Memory B cell (primary cell): ENCODE data around the gene THAP7.
"Not testable (repeated sequence)": the region's sequence is repeated elsewhere in the genome, so short reads cannot be mapped to it uniquely, and the experiment has no call there.

Source experiments
- ATAC-seq: fragments of 150-1000 bp; cut with Tn5 transposase; 2 replicates; pipeline ENCODE4 v1.10.0; 2021; ENCODE audit warnings: low read depth, mild to moderate bottlenecking, moderate library complexity
- DNase-seq, 2 donors: peaks; one replicate each; pipeline ENCODE4 v3.0.0; 2022; ENCODE audit warnings: low spot score in 2 of 2
- H3K27ac Mint-ChIP-seq: one replicate; pipeline ENCODE4 v1.8.0; 2022; ENCODE audit warnings: mild to moderate bottlenecking, moderate library complexity, mixed read lengths
- H3K27me3 Mint-ChIP-seq: one replicate; pipeline ENCODE4 v1.8.0; 2022; ENCODE audit warnings: mixed read lengths
- H3K36me3 Mint-ChIP-seq: one replicate; pipeline ENCODE4 v1.8.0; 2022; ENCODE audit warnings: mild to moderate bottlenecking, mixed read lengths
- H3K4me1 Mint-ChIP-seq: one replicate; pipeline ENCODE4 v1.8.0; 2022; ENCODE audit warnings: mixed read lengths
- H3K4me3 Mint-ChIP-seq: one replicate; pipeline ENCODE4 v1.8.0; 2022; ENCODE audit warnings: mild to moderate bottlenecking, moderate library complexity, mixed read lengths
- H3K9me3 Mint-ChIP-seq: one replicate; pipeline ENCODE4 v1.8.0; 2022; ENCODE audit warnings: mixed read lengths

Gene THAP7, protein sequence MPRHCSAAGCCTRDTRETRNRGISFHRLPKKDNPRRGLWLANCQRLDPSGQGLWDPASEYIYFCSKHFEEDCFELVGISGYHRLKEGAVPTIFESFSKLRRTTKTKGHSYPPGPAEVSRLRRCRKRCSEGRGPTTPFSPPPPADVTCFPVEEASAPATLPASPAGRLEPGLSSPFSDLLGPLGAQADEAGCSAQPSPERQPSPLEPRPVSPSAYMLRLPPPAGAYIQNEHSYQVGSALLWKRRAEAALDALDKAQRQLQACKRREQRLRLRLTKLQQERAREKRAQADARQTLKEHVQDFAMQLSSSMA

DNA sequence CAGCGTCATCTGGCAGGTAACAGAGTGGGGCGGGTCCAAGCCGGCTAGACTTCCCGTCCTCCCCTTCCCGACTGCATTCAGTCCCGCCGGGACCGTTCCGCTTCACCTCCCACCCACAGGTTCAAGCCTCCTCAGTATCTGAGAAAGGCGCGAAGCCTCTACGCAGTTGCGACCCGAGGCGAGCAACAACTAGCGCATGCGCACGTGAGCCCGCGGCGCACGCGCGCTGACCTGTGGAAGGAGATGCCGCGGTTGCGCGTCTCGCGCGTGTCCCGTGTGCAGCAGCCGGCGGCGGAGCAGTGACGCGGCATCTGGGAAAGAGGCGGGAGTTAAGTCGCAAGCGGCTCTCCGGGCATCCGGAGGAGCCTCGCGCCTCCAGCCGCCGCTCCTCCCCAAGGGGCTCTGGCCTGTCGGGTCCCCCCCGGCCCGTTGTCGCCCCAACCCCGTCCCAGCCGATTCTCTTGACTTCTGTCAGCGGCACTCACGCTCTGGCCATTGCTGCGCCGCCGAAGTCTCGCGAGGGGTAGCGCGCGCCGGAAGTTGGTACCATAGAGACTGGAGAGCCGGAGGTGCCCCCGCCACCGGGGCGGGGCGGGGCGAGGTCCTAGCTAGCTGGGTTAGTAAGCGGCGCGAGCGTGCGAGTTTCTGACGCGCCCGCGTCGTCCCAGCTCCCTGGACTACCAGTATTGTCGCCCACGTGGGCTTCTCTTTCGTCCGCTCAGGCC is at the start of gene THAP7:
THAP7 (minus strand) TSS at position 518 of the 725 bp plus-strand sequence; CDS start at position 311, 207 bp downstream.
- ATAC-seq = peak; percentile 89

DNA sequence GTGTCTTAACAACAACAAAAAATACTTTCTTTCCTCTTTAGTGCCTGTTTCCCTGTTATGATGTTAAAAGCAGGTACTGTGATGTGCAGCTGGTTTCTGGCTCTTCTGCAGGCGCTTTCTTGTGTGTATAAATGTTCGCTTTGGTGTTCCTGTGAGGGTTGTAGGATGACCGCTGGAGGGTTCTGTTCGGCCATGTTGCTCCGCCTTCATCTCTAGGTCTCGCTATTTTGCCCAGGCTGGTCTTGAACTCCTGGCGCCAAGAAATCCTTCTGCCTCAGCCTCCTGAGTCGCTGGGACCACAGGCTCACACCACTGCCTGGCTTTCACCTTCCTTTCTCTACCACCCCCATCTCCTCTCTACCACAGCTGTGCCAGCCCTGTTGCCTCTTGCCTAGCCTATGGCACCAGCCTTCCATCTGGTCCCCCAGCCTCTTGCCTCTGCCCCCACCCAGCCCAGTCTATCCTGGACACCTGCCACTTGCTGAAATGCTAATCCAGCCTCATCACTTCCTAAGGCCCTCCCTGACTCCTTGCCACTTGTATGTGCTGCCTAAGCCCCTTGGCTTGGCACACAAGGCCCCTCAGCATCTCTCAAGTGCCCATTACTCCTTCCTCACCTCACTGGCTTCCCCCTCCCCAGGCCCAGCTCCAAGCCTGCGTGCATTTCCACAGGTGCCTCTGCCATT is 49.4 kb upstream of the THAP7 start:
- no peak overlapping the region for H3K4me3 Mint-ChIP-seq
- no peaks in the 10 kb centered on the region for H3K36me3 Mint-ChIP-seq
- H3K27me3 Mint-ChIP-seq = peaks cover 21% of the 10 kb centered on the region
- no peaks in the 10 kb centered on the region for H3K9me3 Mint-ChIP-seq
- ATAC-seq (no peak), DNase-seq (no peak)
- H3K27ac Mint-ChIP-seq = no peak overlapping the region
- H3K4me1 Mint-ChIP-seq = peaks cover 9% of the 10 kb centered on the region

More for the DNA sequence above, at the start of gene THAP7:
- H3K27ac Mint-ChIP-seq = peak within 1 kb of the TSS; percentile 98
- DNase-seq = peak; percentile 95 to 96
- no peaks in the 10 kb centered on the region for H3K27me3 Mint-ChIP-seq
- H3K9me3 Mint-ChIP-seq = no peaks in the 10 kb centered on the region
- H3K4me3 Mint-ChIP-seq = peak within 1 kb of the TSS; percentile 86
- peaks cover 13% of the 10 kb centered on the region for H3K4me1 Mint-ChIP-seq
- H3K36me3 Mint-ChIP-seq = peaks cover 2% of the 10 kb centered on the region

DNA sequence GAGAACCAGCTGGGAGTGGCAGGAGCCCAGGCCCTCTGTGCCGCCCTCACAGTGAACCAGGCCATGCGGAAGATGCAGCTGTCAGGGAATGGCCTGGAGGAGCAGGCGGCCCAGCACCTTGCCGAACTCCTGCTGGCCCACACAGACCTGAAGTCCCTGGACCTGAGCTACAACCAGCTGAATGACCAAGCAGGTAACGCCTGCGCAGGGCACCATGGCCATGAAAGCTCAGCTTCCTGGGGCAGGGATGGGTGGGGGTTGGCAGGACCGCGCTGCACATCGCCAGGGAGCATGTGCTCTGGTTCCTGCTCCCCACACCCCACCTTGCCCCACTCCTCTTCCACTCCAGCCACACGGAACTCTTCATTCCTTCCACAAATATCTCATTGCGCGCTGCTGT is 47.0 kb upstream of the THAP7 start:
- H3K4me1 Mint-ChIP-seq = peaks cover 14% of the 10 kb centered on the region
- not testable (repeated sequence) for H3K4me3 Mint-ChIP-seq, H3K9me3 Mint-ChIP-seq, DNase-seq, H3K27ac Mint-ChIP-seq, H3K36me3 Mint-ChIP-seq, ATAC-seq
- peaks cover 12% of the 10 kb centered on the region for H3K27me3 Mint-ChIP-seq

DNA sequence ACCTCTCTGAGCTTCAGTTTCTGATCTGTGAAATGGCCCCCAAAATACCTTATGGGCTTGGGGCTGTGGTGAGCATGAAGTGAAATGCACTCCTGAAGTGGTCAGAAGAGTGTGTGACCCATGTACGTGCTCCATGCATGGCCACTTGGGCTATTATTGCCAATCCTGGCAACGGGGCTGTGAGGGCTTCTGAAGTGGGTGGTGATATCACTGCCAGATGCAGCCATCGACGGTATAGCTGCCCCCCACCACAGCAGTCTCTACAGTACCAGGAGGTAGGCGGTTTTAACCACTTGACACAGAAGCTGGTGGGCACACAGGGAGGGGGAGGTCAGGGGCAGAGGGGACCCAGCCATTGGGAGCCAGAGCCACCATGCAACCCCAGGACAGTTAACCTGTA is 46.5 kb upstream of the THAP7 start:
- peaks cover 11% of the 10 kb centered on the region for H3K27me3 Mint-ChIP-seq
- H3K36me3 Mint-ChIP-seq, H3K27ac Mint-ChIP-seq, DNase-seq, H3K4me3 Mint-ChIP-seq, ATAC-seq, H3K9me3 Mint-ChIP-seq: not testable (repeated sequence)
- peaks cover 18% of the 10 kb centered on the region for H3K4me1 Mint-ChIP-seq

DNA sequence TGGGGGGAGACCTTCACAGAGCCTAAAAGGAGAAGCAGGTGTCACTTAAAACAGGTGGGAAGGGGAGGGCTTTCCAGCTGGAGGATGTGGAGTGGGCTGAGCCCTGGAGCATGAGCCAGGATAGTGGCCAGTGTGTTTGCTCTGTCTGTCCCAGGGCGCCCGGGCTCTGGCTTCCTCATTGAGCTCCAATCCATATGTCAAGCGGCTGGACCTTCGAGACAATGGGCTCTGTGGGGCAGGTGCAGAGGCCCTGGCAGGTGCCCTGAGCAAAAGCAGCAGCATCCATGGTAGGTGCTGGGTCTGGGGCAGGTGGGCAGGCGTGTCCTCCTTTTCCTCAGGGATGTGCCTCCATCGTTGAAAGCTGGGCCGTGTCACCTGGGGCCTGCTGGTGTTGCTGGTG is 45.8 kb upstream of the THAP7 start:
- H3K27me3 Mint-ChIP-seq = peaks cover 14% of the 10 kb centered on the region
- ATAC-seq (no peak), DNase-seq (no peak)
- no peaks in the 10 kb centered on the region for H3K36me3 Mint-ChIP-seq
- H3K9me3 Mint-ChIP-seq = no peaks in the 10 kb centered on the region
- peaks cover 24% of the 10 kb centered on the region for H3K4me1 Mint-ChIP-seq
- no peak overlapping the region for H3K27ac Mint-ChIP-seq
- H3K4me3 Mint-ChIP-seq = no peak overlapping the region

DNA sequence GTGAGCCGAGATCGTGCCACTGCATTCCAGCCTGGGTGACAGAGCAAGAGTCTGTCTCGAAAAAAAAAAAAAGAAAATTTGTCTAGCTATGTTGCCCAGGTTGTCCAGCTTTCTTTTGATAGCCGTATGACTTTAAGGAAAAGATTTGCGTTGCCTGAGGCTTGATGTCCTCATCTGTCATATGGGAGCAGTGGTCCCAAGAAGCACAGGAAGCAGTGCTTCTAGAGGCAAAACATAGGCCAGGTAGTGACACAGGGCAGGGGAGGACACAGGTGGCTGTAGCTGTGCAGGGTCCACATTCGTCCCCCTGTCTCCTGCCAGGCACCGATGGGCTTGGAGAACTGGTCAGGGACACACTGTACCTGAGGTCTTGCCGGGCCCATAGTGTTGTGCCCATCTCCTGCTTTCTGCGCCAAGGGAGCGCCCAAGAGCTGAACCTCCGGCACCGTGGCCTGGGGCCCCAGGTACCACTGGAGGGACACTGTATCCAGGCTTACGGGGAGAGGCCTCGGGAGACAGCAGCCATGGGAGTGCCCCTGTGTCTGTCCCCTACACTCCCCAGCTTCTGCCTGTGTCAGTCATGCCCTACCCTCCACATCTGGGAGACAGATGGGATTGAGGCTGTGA is 45.2 kb upstream of the THAP7 start:
- ATAC-seq (no peak), DNase-seq (no peak)
- peaks cover 14% of the 10 kb centered on the region for H3K27me3 Mint-ChIP-seq
- H3K27ac Mint-ChIP-seq = peak overlapping the region; percentile 91
- H3K4me3 Mint-ChIP-seq = no peak overlapping the region
- no peaks in the 10 kb centered on the region for H3K36me3 Mint-ChIP-seq
- H3K9me3 Mint-ChIP-seq = no peaks in the 10 kb centered on the region
- peaks cover 24% of the 10 kb centered on the region for H3K4me1 Mint-ChIP-seq

DNA sequence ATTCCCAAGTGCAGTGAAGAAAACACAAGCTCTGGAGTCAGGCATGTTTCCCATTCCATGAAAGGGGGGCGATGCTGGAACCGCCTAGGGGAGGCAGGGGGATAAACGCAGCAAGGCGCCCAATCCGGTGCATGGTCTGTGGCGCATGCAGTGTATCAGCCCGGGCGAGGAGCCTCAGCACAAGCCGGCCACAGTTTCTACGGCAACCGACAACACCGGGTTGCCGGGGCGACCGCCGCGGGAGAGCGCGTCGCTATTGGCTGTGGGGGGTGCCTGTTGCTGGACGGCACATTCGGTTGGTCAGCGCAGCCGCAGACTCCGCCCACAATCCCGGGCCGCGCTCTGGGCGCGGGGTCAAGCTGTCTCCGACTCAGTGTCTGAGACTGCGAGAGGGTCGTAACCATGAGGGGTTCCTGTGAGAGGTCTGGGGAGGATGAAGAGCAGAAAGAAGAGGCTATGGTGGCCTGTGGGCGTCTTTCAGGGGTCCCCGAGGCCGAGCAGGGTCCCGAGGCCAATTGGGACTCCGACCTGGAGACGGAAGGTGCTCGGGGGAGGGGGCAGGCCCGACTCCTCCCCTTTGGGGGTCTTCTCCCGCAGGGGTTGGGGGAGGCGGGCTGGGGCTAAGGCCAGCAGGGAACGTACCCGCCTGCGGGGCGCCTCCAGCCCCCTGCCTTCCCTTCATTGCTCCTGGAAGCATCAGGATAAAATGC is 43.8 kb upstream of the THAP7 start, which contains the start of gene LRRC74B:
LRRC74B (plus strand) TSS at position 362 of the 710 bp plus-strand sequence; CDS start at position 403, 41 bp downstream.
- Mint-ChIP-seq H3K27me3 (peaks cover 13% of the 10 kb centered on the region), H3K4me1 (peaks cover 21% of the 10 kb centered on the region), H3K9me3 (no peaks in the 10 kb centered on the region), H3K36me3 (no peaks in the 10 kb centered on the region), H3K4me3 (peak within 1 kb of the TSS; percentile 77), H3K27ac (peak within 1 kb of the TSS; percentile 91)
- peak; percentile 68 to 71 for DNase-seq
- peak; percentile 97 for ATAC-seq

DNA sequence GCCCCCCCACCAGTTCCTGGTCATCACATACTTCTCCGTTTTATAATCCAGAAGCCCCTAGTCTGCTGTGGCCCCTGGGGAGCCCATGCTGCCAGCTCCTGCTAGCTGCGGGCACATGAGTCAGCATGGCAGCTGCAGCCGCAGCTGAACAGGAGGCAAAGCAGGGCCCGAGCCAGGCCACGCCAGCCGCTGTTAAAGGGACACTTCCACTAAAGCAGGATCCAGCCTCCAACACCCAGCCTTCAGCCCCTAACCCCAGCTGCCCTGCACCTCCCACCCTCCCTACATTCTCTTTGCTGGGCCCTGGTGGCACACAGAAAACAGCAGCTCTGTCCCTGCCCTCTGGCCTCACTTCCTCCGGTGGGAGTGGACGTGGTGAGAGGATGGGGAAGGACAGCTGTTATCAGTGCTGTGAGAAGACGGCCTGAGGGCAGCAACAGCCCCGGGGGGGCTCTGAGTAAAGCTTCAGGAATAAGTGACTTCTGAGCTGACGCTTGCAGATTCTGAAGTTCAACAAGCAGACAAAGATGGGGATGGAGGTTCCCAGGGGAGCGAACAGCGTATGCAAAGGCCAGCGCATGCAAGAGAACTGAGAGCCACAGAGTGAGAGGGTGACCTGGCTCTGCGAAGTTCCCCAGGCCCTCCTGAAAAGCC is 43.1 kb upstream of the THAP7 start:
- peaks cover 21% of the 10 kb centered on the region for H3K4me1 Mint-ChIP-seq
- no peak for DNase-seq
- H3K36me3 Mint-ChIP-seq = no peaks in the 10 kb centered on the region
- H3K4me3 Mint-ChIP-seq = peak overlapping the region; percentile 77
- peaks cover 13% of the 10 kb centered on the region for H3K27me3 Mint-ChIP-seq
- peak; percentile 38 for ATAC-seq
- peak overlapping the region; percentile 91 for H3K27ac Mint-ChIP-seq
- no peaks in the 10 kb centered on the region for H3K9me3 Mint-ChIP-seq

DNA sequence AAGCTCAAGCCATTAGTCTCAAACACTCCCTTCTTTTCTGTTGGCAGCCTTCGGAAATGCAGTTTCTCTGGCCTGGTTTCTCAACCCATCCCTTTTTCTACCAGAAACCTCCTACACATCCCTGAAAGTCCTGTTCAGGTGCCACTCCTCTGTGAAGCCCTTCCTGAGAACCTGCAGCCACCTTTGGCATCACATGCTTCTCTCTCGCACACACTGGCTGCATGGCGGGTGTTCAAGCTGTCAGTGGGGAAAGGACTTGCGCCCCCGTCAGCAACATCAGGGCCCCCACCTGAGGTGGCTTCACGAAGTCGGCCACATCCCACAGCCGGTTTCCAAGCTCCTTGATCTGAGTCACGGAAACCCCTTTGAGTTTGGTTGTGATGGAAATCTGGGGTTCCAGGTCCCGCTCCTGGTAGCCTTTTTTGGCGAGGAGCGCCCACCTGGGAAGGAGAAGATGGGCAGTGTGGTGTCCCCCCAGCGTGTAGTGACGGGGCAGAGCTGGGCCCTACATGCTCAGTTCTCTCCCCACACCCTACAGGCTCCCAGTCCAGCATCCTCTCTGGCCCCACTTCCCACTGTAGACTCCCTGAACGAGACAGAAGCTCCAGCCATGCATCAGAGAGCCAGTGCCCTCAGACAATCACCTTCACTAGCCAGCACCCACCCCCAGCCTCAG is 42.1 kb upstream of the THAP7 start:
- Mint-ChIP-seq H3K4me3 (no peak overlapping the region), H3K4me1 (peaks cover 21% of the 10 kb centered on the region), H3K27me3 (peaks cover 16% of the 10 kb centered on the region), H3K27ac (peak overlapping the region; percentile 91), H3K36me3 (no peaks in the 10 kb centered on the region), H3K9me3 (no peaks in the 10 kb centered on the region)
- no peak for DNase-seq
- ATAC-seq = no peak

DNA sequence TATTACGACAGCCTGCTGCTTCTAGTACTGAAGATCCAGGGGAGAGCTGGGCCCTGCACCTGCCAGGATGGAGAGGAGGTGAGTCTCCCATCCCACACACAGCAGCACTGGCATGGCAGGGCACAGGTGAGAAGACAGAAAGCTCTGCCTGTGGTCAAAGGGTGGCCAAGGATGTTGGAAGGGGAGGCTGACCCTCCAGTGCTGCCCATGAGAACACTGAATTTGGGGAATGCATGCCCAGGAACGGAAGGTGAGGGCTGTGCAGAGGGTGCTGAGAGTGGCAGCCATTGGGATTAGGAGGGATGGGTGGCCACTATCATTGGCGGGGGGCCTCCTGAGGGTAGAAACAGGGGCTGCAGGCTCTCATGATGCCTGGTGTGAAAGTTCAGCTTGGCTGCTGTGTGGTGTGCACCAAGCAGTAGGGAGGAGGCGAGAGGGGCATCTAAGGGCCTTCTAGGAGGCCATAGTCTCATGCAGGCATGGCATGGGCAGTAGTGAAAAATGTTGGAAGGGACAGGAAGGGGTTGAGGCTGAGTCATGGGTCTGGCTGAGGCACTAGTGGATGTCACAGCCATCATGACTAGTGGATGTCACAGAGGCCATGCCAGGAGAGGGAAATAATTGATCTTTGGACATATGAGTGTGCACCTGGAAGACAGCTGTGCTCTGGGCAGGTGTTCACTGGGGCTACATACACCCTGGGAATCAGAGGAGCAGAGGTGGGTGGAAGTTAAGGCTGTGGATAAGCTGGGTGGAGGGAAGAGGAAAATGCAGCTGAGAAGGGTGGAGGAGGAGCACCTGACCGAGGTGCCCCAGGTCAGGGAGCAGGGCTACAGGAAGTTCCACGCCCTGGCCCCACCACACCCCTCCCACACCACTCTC is 41.3 kb upstream of the THAP7 start:
- DNase-seq = no peak
- ATAC-seq = no peak
- Mint-ChIP-seq H3K36me3 (no peaks in the 10 kb centered on the region), H3K4me3 (no peak overlapping the region), H3K4me1 (peaks cover 21% of the 10 kb centered on the region), H3K27ac (peak overlapping the region; percentile 12), H3K27me3 (peaks cover 16% of the 10 kb centered on the region), H3K9me3 (no peaks in the 10 kb centered on the region)

DNA sequence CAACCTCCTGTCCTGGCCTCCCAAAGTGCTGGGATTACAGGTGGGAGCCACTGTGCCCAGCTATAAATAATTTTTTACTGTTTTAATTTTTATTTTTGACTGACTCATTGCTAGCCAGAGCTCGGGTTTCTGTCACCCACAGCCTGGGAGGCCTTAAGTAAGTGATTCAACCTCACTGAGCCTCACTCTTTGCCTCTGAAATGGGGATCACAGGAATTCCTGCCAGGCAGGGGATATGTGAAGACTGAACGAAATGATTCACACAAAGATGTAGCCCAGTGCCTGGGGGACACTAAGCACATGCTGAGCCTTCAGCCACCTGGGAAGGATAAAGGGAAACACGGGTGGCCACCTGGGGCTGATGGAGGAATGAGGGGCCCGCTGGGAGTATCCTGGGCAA is 40.0 kb upstream of the THAP7 start:
- no peak for ATAC-seq
- H3K4me1 Mint-ChIP-seq = peaks cover 21% of the 10 kb centered on the region

DNA sequence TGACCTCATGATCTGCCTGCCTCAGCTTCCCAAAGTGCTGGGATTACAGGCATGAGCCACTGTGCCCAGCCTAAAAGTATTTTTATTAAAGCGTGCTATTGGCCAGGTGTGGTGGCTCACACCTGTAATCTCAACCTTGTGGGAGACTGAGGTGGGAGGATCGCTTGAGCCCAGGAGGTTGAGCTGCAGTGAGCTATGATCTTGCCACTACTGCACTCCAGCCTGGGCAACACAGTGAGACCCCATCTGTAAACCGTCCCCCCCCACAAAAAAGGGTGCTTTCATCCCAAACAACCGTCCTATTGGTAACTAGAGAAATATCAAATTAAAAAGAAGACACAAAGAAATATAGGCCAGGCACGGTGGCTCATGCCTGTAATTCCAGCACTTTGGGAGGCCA is 37.2 kb upstream of the THAP7 start:
- H3K27me3 Mint-ChIP-seq = peaks cover 14% of the 10 kb centered on the region
- DNase-seq, H3K9me3 Mint-ChIP-seq, H3K4me3 Mint-ChIP-seq, H3K36me3 Mint-ChIP-seq, ATAC-seq, H3K4me1 Mint-ChIP-seq, H3K27ac Mint-ChIP-seq: not testable (repeated sequence)

More for the DNA sequence above, 40.0 kb upstream of the THAP7 start:
- no peaks in the 10 kb centered on the region for H3K9me3 Mint-ChIP-seq
- no peak for DNase-seq
- no peak overlapping the region for H3K4me3 Mint-ChIP-seq
- H3K36me3 Mint-ChIP-seq = no peaks in the 10 kb centered on the region
- H3K27me3 Mint-ChIP-seq = peaks cover 16% of the 10 kb centered on the region
- H3K27ac Mint-ChIP-seq = no peak overlapping the region
